Measurements from ENCODE around the gene PLCL2.

DNA sequence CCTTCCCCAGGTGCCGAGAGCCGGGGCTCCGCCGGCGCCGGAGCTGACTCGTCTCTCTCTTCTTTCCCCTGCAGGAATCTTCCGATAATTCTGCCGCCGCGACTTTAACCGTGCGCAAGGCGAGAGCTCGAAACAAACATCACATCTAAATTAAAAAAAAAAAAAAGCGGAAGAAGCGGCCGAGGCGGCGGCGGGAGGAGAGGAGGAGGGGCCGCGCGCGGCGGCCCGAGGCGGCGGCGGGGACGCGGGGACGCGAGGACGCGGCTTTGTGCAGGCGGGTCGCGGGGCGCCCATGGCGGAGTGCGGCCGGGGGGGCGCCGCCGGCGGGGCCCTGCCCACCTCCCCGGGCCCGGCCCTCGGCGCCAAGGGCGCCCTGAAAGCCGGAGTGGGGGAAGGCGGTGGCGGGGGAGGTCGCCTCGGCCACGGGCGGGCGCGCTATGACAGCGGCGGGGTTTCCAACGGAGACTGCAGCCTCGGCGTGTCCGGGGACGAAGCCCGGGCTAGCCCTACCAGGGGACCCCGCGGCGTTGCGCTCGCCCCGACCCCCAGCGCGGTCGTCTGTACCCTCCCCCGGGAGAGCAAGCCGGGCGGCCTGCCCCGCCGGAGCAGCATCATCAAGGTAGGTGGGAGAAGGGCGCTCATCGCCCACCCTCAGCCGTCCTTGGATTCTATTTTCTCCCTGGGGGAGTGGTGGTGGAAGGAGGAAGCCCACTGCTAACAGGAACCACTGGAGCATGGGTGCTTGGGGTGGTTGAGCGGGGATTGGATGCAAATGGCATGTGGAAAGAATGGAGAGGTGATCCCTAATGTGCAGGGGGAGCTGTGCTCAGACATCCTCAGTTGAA, at the start of gene PLCL2:
- TF ChIP-seq, protein P1, sequence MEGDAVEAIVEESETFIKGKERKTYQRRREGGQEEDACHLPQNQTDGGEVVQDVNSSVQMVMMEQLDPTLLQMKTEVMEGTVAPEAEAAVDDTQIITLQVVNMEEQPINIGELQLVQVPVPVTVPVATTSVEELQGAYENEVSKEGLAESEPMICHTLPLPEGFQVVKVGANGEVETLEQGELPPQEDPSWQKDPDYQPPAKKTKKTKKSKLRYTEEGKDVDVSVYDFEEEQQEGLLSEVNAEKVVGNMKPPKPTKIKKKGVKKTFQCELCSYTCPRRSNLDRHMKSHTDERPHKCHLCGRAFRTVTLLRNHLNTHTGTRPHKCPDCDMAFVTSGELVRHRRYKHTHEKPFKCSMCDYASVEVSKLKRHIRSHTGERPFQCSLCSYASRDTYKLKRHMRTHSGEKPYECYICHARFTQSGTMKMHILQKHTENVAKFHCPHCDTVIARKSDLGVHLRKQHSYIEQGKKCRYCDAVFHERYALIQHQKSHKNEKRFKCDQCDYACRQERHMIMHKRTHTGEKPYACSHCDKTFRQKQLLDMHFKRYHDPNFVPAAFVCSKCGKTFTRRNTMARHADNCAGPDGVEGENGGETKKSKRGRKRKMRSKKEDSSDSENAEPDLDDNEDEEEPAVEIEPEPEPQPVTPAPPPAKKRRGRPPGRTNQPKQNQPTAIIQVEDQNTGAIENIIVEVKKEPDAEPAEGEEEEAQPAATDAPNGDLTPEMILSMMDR (IDR thresholded peaks at IDR 0.05) = no peak
- no peak for TF ChIP-seq ZFX (IDR thresholded peaks at IDR 0.05; ENCODE audit: borderline replicate concordance)
